ENCODE measurements around the gene SUPT7L.

DNA sequence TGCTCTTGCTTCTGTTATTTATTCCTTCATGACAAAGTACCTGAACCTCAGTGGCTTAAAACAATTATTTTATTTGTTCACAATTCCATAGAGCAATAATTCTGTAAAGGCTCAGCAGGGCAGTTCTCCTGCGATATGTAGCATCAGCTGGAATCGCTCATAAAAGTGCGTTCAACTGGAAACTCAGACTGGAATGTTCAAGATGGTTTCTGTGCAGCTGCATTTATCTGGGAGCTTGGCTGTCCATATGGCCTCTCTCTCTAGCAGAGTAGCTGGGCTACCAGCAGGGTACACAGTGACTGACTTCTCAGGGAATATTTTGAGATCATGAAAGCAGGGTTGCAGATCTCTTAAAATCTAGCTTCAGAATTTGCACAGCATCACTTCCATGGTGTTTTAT lies 48.1 kb downstream of the SUPT7L start:
- no peak for TF ChIP-seq POLR2AphosphoS5 (IDR thresholded peaks at IDR 0.05; ENCODE audit: borderline replicate concordance, low read depth, low read length)
- TF ChIP-seq EZH2 (IDR thresholded peaks at IDR 0.05) = no peak
- TF ChIP-seq FOXP2 (optimal IDR thresholded peaks at IDR 0.05; ENCODE audit: control extremely low read depth, extremely low read length, insufficient read depth) = no peak

All from SK-N-MC (cell line).